ENCODE data around the gene EIF4ENIF1.
"Not testable (repeated sequence)": the region's sequence is repeated elsewhere in the genome, so short reads cannot be mapped to it uniquely, and the experiment has no call there.

EIF4ENIF1 gene

DNA sequence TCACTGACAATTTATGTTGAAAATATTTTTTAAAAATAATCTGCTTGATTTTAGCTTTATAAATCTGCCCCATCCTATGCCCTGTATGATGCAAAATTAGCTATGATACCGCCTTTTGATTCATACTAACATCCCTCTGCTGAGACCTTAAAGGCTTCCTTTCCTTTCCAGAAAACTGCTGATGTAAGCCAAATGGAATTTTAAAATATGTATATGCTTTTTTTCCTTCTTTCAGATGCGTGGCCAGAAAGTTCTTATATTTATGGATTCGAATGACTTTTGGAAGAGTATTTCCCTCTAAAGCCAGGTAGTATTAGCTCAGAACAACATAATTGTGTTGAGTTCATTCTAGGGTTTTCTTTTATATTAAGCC is 41.2 kb upstream of the EIF4ENIF1 start:
- TF ChIP-seq, protein P1, sequence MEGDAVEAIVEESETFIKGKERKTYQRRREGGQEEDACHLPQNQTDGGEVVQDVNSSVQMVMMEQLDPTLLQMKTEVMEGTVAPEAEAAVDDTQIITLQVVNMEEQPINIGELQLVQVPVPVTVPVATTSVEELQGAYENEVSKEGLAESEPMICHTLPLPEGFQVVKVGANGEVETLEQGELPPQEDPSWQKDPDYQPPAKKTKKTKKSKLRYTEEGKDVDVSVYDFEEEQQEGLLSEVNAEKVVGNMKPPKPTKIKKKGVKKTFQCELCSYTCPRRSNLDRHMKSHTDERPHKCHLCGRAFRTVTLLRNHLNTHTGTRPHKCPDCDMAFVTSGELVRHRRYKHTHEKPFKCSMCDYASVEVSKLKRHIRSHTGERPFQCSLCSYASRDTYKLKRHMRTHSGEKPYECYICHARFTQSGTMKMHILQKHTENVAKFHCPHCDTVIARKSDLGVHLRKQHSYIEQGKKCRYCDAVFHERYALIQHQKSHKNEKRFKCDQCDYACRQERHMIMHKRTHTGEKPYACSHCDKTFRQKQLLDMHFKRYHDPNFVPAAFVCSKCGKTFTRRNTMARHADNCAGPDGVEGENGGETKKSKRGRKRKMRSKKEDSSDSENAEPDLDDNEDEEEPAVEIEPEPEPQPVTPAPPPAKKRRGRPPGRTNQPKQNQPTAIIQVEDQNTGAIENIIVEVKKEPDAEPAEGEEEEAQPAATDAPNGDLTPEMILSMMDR (IDR thresholded peaks at IDR 0.05; ENCODE audit: control insufficient read depth, insufficient read depth, low read depth, low read length, missing control alignments) = no peak
- no peak overlapping the region for H3K4me3 ChIP-seq (ENCODE audit: control insufficient read depth, low read depth, low read length)
- DNase-seq (ENCODE audit: low read depth) = no peak

DNA sequence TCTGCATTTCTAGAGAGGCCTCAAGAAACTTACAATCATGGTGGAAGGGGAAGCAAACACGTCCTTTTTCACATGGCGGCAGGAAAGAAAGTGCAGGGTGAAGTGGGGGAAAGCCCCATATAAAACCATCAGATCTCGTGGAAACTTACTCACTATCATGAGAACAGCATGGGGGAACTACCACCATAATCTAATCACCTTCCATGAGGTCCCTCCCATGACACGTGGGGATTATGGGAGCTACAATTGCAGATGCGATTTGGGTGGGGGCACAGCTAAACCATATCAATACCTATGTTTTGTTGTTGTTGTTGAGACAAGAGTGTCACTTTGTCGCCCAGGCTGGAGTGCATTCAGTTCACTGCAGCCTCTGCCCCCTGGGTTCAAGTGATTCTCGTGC is 36.6 kb upstream of the EIF4ENIF1 start:
- TF ChIP-seq, protein P1 (IDR thresholded peaks at IDR 0.05; ENCODE audit: control insufficient read depth, insufficient read depth, low read depth, low read length, missing control alignments) = no peak
- no peak for DNase-seq (ENCODE audit: low read depth)
- no peak overlapping the region for H3K4me3 ChIP-seq (ENCODE audit: control insufficient read depth, low read depth, low read length)

DNA sequence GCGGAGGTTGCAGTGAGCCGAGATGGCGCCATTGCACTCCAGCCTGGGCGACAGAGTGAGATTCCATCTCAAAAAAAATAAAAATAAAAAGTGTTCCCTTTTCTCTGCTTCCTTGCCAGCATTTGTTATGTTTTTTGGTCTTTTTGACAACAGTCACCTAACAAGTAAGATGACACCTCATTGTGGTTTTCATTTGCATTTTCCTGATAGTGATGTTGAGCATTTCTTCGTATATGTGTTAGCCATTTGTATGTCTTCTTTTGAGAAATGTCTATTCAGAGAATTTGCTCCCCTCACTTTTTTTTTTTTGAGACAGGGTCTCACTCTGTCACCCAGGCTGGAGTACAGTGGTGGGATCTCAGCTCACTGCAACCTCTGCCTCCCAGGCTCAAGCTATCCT is 34.5 kb upstream of the EIF4ENIF1 start:
- H3K4me3 ChIP-seq (ENCODE audit: control insufficient read depth, low read depth, low read length); DNase-seq (ENCODE audit: low read depth): not testable (repeated sequence)

DNA sequence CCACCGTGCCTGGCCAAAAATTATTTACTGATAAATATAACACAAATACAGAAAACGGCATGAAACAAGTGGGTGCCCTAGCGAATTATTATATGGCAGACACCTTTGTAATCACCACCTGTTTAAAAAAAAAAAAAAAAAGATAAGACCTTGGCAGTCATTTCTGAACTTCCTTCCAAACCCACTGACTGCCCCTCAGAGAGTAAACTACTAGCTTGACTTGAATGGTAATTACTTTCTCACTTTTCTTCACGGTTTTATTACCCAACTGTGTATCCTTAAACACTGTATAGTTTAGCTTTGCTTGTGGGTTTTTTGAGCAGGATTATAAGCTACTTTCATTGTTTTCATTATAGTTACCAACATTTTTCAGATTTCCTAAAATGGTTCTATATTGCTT is 30.4 kb upstream of the EIF4ENIF1 start:
- DNase-seq (ENCODE audit: low read depth) = no peak
- TF ChIP-seq, protein P1 (IDR thresholded peaks at IDR 0.05; ENCODE audit: control insufficient read depth, insufficient read depth, low read depth, low read length, missing control alignments) = no peak
- no peak overlapping the region for H3K4me3 ChIP-seq (ENCODE audit: control insufficient read depth, low read depth, low read length)

DNA sequence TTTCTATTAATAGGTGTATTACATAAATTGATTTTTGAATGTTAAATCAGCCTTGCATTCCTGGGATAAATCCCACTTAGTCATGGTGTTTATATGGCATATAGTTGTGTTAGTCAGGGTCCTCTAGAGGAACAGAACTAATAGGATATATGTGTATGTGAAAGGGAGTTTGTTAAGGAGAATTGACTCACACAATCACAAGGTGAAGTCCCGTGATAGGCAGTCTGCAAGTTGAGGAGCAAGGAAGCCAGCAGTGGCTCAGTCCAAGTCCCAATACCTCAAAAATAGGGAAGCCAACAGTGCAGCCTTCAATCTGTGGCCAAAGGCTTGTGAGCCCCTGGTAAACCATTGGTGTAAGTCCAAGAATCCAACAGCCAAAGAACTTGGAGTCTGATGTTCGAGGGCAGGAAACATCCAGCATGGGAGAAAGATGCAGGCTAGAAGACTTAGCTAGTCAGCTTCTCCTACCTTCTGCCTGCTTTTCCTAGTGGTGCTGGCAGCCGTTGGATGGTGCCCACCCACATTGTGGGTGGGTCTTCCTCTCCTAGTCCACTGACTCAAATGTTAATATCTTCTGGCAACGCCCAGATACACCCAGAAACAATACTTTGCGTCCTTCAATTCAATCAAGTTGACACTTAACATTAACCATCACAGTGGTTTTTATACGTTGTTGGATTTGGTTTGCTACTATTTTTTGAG is 19.6 kb upstream of the EIF4ENIF1 start:
- DNase-seq (ENCODE audit: low read depth) = no peak

DNA sequence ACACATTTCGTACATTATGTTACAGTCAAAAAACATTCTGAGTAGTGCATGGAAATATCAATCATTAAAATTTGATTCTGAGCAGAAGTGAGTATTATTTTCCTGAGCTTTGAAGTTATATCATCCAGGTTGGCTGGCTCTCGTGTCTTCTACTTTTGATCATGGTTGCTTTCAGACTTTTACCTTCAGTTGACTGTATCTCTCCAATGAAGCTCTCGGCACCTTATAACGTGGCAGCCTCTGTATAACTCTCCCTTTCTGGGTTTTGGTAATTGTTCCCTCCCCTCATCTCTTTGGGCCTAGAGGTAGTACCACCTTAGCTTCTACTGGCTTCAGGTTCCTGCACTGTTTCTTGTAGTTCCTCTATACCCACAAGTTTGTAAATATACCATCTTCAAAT is 18.9 kb upstream of the EIF4ENIF1 start:
- no peak for DNase-seq (ENCODE audit: low read depth)
- TF ChIP-seq, protein P1 (IDR thresholded peaks at IDR 0.05; ENCODE audit: control insufficient read depth, insufficient read depth, low read depth, low read length, missing control alignments) = no peak
- no peak overlapping the region for H3K4me3 ChIP-seq (ENCODE audit: control insufficient read depth, low read depth, low read length)

More for the DNA sequence above, 19.6 kb upstream of the EIF4ENIF1 start:
- H3K4me3 ChIP-seq (ENCODE audit: control insufficient read depth, low read depth, low read length) = no peak overlapping the region
- TF ChIP-seq, protein P1 (IDR thresholded peaks at IDR 0.05; ENCODE audit: control insufficient read depth, insufficient read depth, low read depth, low read length, missing control alignments) = no peak

DNA sequence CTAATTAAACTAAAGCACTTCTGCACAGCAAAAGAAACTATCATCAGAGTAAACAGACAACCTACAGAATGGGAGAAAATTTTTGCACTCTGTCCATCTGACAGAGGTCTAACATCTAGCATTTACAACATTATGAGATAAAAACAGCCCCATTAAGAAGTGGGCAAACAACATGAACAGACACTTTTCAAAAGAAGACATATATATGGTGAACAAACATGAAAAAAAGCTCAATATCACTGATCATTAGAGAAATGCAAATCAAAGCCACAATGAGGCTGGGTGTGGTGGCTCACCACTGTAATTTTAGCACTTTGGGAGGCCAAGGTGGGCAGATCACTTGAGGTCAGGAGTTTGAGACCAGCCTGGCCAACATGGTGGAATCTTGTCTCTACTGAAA is 17.9 kb upstream of the EIF4ENIF1 start:
- DNase-seq (ENCODE audit: low read depth); H3K4me3 ChIP-seq (ENCODE audit: control insufficient read depth, low read depth, low read length): not testable (repeated sequence)

DNA sequence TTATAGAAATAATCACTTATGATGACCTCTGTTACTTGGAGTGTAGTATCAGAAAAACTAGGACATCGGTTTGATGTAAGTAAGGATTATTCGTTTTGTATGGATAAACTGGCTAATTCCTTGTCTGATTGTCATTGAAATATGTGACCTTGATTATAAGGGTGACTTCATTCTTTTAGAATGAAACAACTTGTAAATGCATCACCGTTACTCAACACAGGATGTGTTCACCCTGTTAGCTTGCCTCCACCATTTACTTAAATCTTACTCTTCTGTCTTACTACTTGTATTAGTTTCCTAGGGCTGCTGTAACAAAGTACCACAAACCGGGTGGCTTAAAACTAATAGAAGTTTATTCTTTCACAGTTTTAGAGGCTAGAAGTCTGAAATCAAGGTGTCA is 14.6 kb upstream of the EIF4ENIF1 start:
- no peak overlapping the region for H3K4me3 ChIP-seq (ENCODE audit: control insufficient read depth, low read depth, low read length)
- TF ChIP-seq, protein P1 (IDR thresholded peaks at IDR 0.05; ENCODE audit: control insufficient read depth, insufficient read depth, low read depth, low read length, missing control alignments) = no peak
- DNase-seq (ENCODE audit: low read depth) = no peak
